Progenitor cell of endocrine pancreas (in vitro differentiated cells): ENCODE results near the gene FOXB2. TPM values are rescaled to one million over a fixed set of nuclear protein-coding genes. Genes with fewer than 3 reads are reported as not detected.
"Not testable (repeated sequence)": the region's sequence is repeated elsewhere in the genome, so short reads cannot be mapped to it uniquely, and the experiment has no call there.

Experiments
- DNase-seq: peaks from one replicate; pipeline ENCODE4 v3.0.0; 2021; ENCODE audit warnings: low spot score; ENCODE audit not compliant: unreplicated experiment
- H3K27ac Mint-ChIP-seq: 2 replicates; pipeline ENCODE4 v1.8.0; 2021; ENCODE audit warnings: mild to moderate bottlenecking, moderate library complexity, mixed read lengths
- H3K27me3 Mint-ChIP-seq: 2 replicates; pipeline ENCODE4 v1.8.0; 2021; ENCODE audit warnings: mixed read lengths
- H3K36me3 Mint-ChIP-seq: 2 replicates; pipeline ENCODE4 v1.8.0; 2022; ENCODE audit warnings: mixed read lengths; ENCODE audit not compliant: insufficient read depth
- H3K4me1 Mint-ChIP-seq: 2 replicates; pipeline ENCODE4 v1.8.0; 2021; ENCODE audit warnings: low read depth, mixed read lengths
- H3K4me3 Mint-ChIP-seq: 2 replicates; pipeline ENCODE4 v1.8.0; 2021; ENCODE audit warnings: low read depth, mild to moderate bottlenecking, moderate library complexity, mixed read lengths
- H3K9me3 Mint-ChIP-seq: 2 replicates; pipeline ENCODE4 v1.8.0; 2021; ENCODE audit warnings: low read depth, mixed read lengths
- total RNA-seq: library from RNA; stranded (reverse); gene quantifications from 2 replicates; pipeline ENCODE4 v1.2.1, GENCODE V29; 2021
- TF ChIP-seq, protein P1 (sequence below): fragments of 200-600 bp; sonication (generic); IDR thresholded peaks from one replicate; pipeline ENCODE4 v1.5.0; 2021; ENCODE audit warnings: antibody characterized with exemption, mild to moderate bottlenecking; ENCODE audit not compliant: unreplicated experiment

Gene FOXB2
- total RNA-seq, 1 donor from 2014 or later: not detected

- DNase-seq: no peak
- H3K4me3 Mint-ChIP-seq: no peak overlapping the region
- peaks cover 34% of the 10 kb centered on the region for H3K27me3 Mint-ChIP-seq
- H3K4me1 Mint-ChIP-seq: peaks cover 10% of the 10 kb centered on the region
- H3K9me3 Mint-ChIP-seq: no peaks in the 10 kb centered on the region
- no peak overlapping the region for H3K27ac Mint-ChIP-seq
- TF ChIP-seq, protein P1, sequence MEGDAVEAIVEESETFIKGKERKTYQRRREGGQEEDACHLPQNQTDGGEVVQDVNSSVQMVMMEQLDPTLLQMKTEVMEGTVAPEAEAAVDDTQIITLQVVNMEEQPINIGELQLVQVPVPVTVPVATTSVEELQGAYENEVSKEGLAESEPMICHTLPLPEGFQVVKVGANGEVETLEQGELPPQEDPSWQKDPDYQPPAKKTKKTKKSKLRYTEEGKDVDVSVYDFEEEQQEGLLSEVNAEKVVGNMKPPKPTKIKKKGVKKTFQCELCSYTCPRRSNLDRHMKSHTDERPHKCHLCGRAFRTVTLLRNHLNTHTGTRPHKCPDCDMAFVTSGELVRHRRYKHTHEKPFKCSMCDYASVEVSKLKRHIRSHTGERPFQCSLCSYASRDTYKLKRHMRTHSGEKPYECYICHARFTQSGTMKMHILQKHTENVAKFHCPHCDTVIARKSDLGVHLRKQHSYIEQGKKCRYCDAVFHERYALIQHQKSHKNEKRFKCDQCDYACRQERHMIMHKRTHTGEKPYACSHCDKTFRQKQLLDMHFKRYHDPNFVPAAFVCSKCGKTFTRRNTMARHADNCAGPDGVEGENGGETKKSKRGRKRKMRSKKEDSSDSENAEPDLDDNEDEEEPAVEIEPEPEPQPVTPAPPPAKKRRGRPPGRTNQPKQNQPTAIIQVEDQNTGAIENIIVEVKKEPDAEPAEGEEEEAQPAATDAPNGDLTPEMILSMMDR: no peak
- H3K36me3 Mint-ChIP-seq: no peaks in the 10 kb centered on the region
Observed at GRCh38 chr9:77038281-77039036, 19.0 kb downstream of the FOXB2 start.

DNA sequence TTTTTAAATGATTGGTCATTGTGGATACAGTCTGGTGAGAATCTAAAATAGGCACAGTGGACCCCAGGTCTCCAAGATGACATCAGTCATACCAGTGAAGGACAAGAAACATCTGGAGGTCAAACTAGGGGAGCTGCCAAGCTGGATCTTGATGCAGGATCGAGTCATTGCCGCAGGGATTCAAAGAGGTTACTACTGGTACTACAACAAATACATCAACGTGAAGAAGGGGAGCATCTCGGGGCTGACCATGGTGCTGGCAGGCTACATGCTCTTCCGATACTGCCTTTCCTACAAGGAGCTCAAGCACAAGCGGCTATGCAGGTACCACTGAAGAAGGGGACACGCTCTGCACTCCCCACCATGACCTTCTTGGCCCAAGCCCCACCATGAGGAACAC, 20.9 kb downstream of the FOXB2 start:
- Mint-ChIP-seq H3K9me3 (no peaks in the 10 kb centered on the region), H3K36me3 (no peaks in the 10 kb centered on the region), H3K4me1 (peaks cover 10% of the 10 kb centered on the region), H3K27ac (no peak overlapping the region), H3K27me3 (peaks cover 28% of the 10 kb centered on the region), H3K4me3 (no peak overlapping the region)
- TF ChIP-seq, protein P1: no peak
- DNase-seq: no peak

DNA sequence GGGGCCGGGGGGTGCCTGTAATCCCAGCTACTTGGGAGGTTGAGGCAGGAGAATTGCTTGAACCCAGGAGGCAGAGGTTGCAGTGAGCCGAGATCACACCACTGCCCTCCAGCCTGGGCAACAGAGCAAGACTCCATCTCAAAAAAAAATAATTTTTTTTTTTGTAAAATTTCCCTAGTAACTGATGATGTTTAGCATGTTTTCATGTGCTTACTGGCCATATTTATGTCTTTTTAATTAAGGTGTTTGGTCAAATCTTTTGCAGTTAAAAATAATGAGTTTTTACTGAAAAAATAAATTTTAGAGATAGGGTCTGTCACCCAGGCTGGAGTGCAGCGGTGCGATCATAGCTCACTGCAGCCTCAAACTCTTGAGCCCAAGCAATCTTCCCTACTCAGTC, 24.3 kb downstream of the FOXB2 start:
- not testable (repeated sequence) for H3K27ac Mint-ChIP-seq, H3K36me3 Mint-ChIP-seq, H3K4me1 Mint-ChIP-seq, H3K4me3 Mint-ChIP-seq, H3K9me3 Mint-ChIP-seq, DNase-seq
- peaks cover 26% of the 10 kb centered on the region for H3K27me3 Mint-ChIP-seq

GRCh38 chr9:77060681-77061080, 41.2 kb downstream of the FOXB2 start:
- H3K4me1 Mint-ChIP-seq, H3K36me3 Mint-ChIP-seq, H3K4me3 Mint-ChIP-seq, H3K27me3 Mint-ChIP-seq, H3K9me3 Mint-ChIP-seq, DNase-seq, H3K27ac Mint-ChIP-seq: not testable (repeated sequence)

DNA sequence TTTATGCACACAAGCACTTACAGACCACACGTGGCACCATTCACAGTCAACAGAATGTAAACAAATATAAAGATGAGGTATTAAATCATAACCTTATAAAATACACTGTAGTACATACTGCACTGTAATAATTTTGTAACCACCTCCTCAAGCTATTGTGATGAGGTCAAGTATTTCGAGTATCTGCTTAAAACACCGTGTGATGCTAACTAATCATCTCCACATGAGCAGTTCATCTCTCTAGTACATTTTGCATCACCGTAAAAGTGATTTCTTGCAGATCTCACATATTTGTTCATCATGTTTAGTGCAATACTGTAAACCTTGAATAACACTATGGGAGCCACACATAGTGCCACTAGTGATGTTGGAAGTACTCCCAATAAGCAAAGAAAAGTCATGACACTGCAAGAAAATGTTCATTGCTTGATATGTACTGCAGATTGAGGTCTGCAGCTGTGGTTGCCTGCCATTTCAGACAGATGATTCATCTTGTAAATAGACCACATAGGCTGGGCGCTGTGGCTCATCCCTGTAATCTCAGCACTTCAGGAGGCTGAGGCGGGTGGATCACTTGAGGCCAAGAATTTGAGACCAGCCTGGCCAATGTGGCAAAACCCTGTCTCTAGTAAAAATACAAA, 44.3 kb downstream of the FOXB2 start:
- no peak overlapping the region for H3K4me3 Mint-ChIP-seq
- TF ChIP-seq, protein P1: no peak
- no peaks in the 10 kb centered on the region for H3K4me1 Mint-ChIP-seq
- H3K36me3 Mint-ChIP-seq: peaks cover 1% of the 10 kb centered on the region
- no peaks in the 10 kb centered on the region for H3K27me3 Mint-ChIP-seq
- DNase-seq: no peak
- no peak overlapping the region for H3K27ac Mint-ChIP-seq
- H3K9me3 Mint-ChIP-seq: peaks cover 8% of the 10 kb centered on the region

GRCh38 chr9:77066388-77066787, 46.9 kb downstream of the FOXB2 start:
- Mint-ChIP-seq H3K27ac (no peak overlapping the region), H3K4me1 (no peaks in the 10 kb centered on the region), H3K36me3 (peaks cover 1% of the 10 kb centered on the region), H3K27me3 (no peaks in the 10 kb centered on the region), H3K9me3 (peaks cover 8% of the 10 kb centered on the region), H3K4me3 (no peak overlapping the region)
- no peak for DNase-seq
- TF ChIP-seq, protein P1: no peak

Other genes with a start within 250 kb of the FOXB2 start
- 5.4 and 5.6 TPM in 2 replicates for gene PRUNE2, start 113.5 kb upstream of the FOXB2 start, total RNA-seq
- 54.1 and 55.5 TPM in 2 replicates for gene VPS13A, start 157.9 kb downstream of the FOXB2 start, total RNA-seq